ENCODE results near the gene IVD.

IVD gene

DNA sequence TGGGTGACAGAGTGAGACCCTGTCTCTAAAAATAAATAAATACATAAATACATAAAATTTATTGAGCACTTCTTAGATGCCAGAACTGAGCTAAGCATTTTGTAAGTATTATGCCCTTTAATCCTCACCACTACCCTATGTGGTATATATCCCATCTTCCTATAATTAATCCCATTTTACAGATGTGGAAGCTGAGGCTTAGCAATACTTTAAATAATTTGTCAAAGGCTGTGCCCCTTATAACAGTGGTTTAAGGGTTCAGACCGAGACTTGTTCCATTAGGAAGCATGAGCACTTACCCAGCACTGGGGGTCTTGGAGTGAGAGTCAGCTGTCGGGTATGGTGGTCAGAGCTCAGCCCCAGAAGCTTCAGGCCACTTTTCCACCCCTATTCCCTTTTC lies 57.7 kb downstream of the IVD start:
- DNase-seq = no peak

DNA sequence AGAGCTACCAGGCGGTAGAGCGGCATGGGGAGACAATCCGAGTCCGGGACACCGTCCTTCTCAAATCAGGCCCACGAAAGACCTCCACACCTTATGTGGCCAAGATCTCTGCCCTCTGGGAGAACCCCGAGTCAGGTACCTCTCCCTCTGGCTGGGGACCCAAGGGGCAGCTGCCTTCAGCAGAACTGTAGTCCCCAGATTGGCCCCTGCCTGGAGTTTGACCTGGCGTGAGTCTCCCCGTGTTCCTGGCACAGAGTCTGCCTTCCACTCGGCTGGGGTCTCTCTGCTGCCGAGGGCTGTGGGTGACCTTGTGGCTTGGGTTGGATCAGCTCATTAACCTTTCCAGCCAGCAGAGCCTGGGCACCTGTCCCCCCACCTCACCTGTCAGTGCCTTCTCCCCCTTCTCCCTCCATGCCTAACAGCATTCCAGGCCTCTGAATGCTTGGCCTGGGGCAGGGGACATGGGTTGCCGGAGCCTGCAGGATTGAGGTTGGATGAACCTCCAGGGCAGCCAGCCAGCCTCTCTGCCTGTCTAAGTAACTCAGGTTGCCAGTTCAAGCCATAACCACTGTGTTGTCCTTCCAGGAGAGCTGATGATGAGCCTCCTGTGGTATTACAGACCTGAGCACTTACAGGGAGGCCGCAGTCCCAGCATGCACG lies 58.4 kb downstream of the IVD start:
- no peak for DNase-seq

DNA sequence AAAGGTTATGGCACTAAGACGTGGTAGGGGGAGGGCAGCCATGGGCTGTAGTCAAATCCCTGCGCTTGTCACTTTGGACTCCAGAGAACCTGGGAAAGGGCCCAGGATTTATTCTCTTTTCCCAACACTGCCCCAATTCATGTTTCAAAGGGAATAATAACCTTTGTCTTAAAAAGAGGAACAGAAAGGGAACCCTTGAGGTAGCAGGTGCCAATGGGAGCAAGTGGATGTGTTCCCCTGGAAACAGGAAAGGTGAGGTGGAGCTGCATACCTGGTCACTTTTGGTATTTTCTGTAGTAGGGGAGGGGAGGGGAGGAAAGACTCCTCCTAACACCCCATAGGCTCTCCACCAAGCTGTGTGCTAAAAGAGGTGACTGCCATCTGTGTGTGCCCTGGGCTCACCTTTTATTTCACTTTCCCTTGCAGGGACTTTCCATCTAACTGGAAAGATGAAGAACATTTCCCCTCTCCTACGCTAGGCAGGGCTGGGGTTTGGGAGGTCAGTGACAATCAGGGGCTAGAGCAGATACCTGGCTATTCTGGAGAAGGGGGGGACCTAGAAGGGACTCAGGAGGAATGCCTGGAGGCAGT lies 59.1 kb downstream of the IVD start:
- DNase-seq = no peak

DNA sequence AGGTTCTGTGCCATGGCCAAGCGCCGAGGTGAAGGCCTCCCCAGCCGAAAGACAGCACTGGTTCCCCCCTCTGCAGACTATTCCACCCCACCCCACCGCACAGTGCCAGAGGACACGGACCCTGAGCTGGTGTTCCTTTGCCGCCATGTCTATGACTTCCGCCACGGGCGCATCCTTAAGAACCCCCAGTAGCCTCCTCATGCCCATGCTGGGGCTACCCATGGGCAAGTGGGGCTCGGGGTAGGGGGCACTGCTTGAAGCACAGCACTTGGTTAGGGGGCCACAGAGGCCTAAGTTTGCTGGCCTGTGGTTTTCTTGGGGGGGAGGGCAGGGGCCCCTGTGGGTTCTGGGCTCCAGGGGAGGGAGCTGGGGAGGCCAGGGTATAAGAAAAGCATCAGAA lies 60.3 kb downstream of the IVD start:
- DNase-seq = no peak

DNA sequence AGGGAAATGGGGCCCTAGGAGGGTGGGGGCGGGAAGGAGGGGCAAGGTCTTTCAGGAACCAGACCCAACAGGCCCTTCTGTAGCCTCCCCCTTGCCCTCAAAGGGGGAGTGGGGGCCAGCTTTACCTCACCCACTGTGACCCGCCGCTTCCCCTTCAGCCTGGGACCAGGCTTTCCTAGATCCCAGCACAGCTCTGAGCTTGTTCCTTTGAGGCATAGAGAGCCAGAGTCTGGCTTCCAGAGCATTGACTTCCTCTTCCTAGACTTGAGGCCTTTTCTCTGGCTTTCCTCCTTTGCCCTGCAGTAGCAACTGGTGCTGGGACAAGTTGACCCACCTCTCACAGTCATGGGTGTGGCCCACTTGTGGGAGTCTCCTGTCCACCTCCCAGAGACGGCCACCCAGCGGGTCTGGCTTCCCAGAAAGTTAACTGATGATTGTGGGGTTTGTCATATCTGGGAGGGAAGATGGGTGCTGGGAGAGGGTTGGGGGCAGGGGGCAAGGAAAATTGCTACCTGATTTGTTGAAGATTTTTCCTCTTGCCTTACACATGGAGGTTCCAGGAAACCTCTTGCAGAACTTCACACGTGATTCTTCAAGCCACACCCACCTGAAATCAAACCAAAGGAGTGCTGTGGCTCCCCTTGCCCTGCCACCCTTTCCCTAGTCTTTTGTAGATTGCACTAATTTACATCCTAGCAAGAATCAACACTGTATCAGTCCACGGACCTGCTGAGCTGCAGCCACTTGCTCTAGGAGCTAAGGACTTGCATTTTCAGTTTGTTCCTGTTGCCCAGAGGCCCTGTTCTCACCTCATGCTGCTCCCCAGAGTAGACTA lies 61.0 kb downstream of the IVD start:
- DNase-seq = no peak

DNA sequence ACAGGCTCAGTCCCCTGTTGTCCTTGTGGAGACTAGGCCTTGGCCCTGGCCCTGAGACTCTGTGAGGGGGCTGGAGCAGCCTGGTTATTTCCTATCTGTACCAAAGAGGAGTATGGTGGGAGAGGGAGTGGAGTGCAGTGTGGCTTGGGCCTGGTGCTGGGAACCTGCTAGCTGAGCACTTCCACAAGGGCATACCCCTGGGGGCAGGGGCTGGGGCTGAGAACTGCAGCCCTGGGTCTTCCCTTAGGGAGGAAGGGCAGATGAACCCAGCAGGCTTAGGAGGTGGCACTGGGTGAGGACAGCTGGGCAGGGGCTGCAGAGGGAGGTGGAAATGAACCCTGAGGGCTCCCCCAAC lies 61.6 kb downstream of the IVD start:
- DNase-seq = no peak

DNA sequence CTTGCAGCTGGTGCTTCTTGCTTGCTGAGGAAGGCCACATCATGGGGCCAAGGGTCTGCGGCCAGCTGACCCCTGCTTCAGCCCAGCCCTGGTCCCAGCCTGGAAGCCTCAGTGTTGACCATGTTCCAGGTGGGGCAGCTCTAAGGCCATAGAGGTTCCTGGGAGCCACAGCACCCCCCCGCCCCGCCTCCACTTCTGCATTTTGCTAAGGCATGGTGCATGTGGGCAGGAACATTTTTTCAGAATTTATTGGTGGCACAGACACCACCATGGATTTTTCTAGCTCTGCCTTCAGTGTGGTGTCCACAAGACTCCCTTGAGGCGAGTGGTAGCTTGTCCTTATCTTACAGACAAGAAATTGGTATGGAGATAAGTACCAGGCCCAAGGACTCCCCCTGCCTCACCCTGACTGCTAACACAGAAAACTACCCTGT lies 63.3 kb downstream of the IVD start:
- no peak for DNase-seq

DNA sequence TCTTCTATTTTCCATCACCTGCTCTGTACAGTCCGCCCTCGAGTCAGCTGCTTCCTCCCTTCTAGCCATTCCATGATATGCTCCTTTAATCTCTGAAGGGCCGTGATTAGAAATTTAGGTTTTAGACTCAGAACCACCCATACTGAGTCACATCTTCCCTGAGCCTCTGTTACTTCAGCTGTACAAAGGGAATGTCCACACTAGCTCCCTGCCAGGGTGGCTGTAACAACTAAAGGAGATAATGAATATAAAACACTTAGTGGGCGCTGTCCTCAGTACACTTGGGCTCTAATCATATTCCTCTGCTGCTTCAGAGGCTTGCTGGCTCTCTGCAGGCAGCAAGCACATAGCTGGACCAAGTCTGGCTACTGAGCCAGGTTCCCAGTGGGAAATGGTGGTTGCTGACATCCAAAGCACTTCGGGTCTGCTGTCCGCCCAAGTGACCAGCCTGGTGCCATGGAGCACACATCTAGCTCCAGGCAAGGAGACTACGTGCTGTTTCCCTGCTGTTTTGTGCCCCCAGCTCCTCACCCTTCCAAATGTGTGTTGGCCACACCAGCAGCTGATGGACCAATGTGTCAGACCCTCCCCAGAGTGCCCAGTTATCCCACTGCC lies 64.3 kb downstream of the IVD start:
- no peak for DNase-seq

DNA sequence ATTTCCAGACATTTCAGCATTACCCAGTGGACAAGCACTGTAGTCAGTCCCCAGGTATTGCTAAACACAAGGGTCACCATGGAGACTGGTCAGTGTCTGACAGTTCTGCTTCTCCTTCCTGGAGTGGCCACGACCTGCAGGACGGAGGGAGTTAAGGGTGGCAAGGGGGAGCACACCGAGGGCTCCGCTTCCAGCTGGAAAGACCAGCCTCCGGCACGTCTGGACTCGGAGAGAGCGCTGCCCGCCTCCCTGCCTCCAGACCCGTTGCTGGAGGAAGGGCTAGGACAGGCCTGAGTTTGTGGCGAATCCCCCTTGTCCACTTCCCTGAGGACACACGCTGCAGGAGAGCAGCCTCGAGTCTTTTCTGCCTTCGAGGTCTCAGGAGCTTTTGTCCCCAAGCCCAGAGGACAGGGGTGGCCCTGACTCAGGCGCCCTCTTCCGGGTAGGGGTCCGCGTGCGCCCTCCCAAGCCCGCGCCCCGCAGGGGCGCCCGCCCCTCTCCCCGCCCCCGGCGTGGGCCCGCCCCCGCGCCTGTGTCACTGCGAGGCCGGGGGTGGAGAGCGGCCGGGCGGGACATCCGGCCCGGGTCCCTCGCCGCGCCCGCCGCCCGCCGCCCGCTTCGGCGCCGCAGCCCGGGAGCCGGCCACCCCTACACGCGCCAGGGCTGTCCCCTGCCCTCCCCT lies 65.0 kb downstream of the IVD start, which contains the start of gene CHST14:
Gene CHST14 (plus strand): TSS at position 562 of the 682 bp plus-strand sequence. CDS start 230 bp downstream, outside the sequence.
- DNase-seq = no peak
